Liver (tissue), 9 donors: ENCODE measurements around the gene LHX3. TPM values are rescaled to one million over a fixed set of nuclear protein-coding genes. Genes with fewer than 3 reads are reported as not detected.

ENCODE experiments used
- DNase-seq: peaks from one replicate; pipeline ENCODE4 v3.0.0-alpha.2; 2017; ENCODE audit warnings: low spot score
- H3K27ac ChIP-seq, 2 donors: one replicate each; pipeline ENCODE4 v1.7.0; 2013; ENCODE audit warnings: inconsistent platforms in 2 of 2, low read length in 2 of 2, control low read depth in 1 of 2, low read depth in 1 of 2, mild to moderate bottlenecking in 1 of 2
- H3K27me3 ChIP-seq, 4 donors: one replicate each; pipeline versions ENCODE4 v1.6.1 to v1.7.0; 2013; ENCODE audit warnings: low read length in 3 of 4, inconsistent platforms in 1 of 4, mild to moderate bottlenecking in 1 of 4, moderate library complexity in 1 of 4; ENCODE audit not compliant: control insufficient read depth in 4 of 4, insufficient read depth in 4 of 4
- H3K36me3 ChIP-seq, 4 donors: one replicate each; pipeline versions ENCODE4 v1.6.1 to v1.7.0; 2013; ENCODE audit warnings: low read length in 3 of 4, mild to moderate bottlenecking in 3 of 4, low read depth in 1 of 4, moderate library complexity in 1 of 4; ENCODE audit not compliant: control insufficient read depth in 4 of 4, insufficient read depth in 3 of 4
- H3K4me1 ChIP-seq, 4 donors: one replicate each; pipeline versions ENCODE4 v1.6.1 to v1.7.0; 2013; ENCODE audit warnings: low read length in 3 of 4, mild to moderate bottlenecking in 3 of 4, moderate library complexity in 1 of 4; ENCODE audit not compliant: control insufficient read depth in 4 of 4, insufficient read depth in 4 of 4
- H3K4me3 ChIP-seq, 3 donors: one replicate each; pipeline versions ENCODE4 v1.6.1 to v1.7.0; 2013; ENCODE audit warnings: low read length in 3 of 3, control low read depth in 1 of 3, low read depth in 1 of 3, mild to moderate bottlenecking in 1 of 3
- H3K9ac ChIP-seq, 2 donors: one replicate each; pipeline ENCODE4 v1.7.0; 2013; ENCODE audit warnings: low read length in 2 of 2, mild to moderate bottlenecking in 2 of 2, moderate library complexity in 2 of 2, control low read depth in 1 of 2, low read depth in 1 of 2
- H3K9me3 ChIP-seq, 4 donors: one replicate each; pipeline versions ENCODE4 v1.6.1 to v1.7.0; 2013; ENCODE audit warnings: low read length in 3 of 4; ENCODE audit not compliant: control insufficient read depth in 4 of 4
- FOXA1 ChIP-seq: IDR thresholded peaks from 2 replicates; pipeline ENCODE4 v1.6.1; 2016; ENCODE audit warnings: antibody characterized with exemption
- HNF4A ChIP-seq, 2 donors: conservative IDR thresholded peaks; 2 replicates each; pipeline ENCODE4 v1.6.1; 2016; ENCODE audit warnings: antibody characterized with exemption in 2 of 2, mild to moderate bottlenecking in 2 of 2
- RAD21 ChIP-seq, 2 donors: IDR thresholded peaks; 2 replicates each; pipeline ENCODE4 v1.6.1; 2016; ENCODE audit warnings: antibody characterized with exemption in 2 of 2, mild to moderate bottlenecking in 2 of 2
- REST ChIP-seq: IDR thresholded peaks from 2 replicates; pipeline ENCODE4 v1.6.1; 2016; ENCODE audit warnings: antibody characterized with exemption, mild to moderate bottlenecking
- SP1 ChIP-seq: IDR thresholded peaks from 2 replicates; pipeline ENCODE4 v1.6.1; 2018; ENCODE audit warnings: antibody characterized with exemption, mild to moderate bottlenecking
- WGBS: extraction: QIAGEN DNeasy Blood & Tissue Kit; methylation state at CpG from one replicate; pipeline ENCODE4 v1.1.7; 2013; 5-methylcytosine and 5-hydroxymethylcytosine counted together
- polyA plus RNA-seq, 2 donors: library from polyadenylated mRNA; stranded (reverse) in 1 of 2; unstranded in 1 of 2; fragments of 200-250 nt in 1 of 2; fragments of >200 nt in 1 of 2; fragmentation: Nextera tagmentation in 1 of 2; extraction: Ambion mirVana in 1 of 2; gene quantifications; one replicate each; pipeline versions ENCODE4 v1.2.1 to v1.2.3, GENCODE V29; 2013 to 2015
- total RNA-seq, 2 donors: library from RNA; depleted of rRNA; stranded (reverse); fragments of >200 nt; gene quantifications; one replicate each; pipeline ENCODE4 v1.2.3, GENCODE V29; 2014
- donor health status: healthy.
- donor health status: healthy.
- donor health status: healthy.
- donor health status: healthy.
- donor health status: healthy.

LHX3 gene
- total RNA-seq (not detected), polyA plus RNA-seq (not detected)

GRCh38 chr9:136204838-136205706 lies at the start of gene LHX3:
Gene LHX3, minus strand, starts transcription at chr9:136205128. Its CDS starts 116 bp downstream, at chr9:136205012.
- no peak within 1 kb of the TSS for H3K9ac ChIP-seq
- 14% methylated on average over 70 of the region's 70 CpGs for WGBS
- peaks cover 0 to 30% (median 10%) of the 10 kb centered on the region in 4 donors for H3K27me3 ChIP-seq
- no peak within 1 kb of the TSS for H3K27ac ChIP-seq
- H3K36me3 ChIP-seq: peaks cover 0 to 9% (median 3%) of the 10 kb centered on the region in 4 donors
- H3K4me3 ChIP-seq: no peak within 1 kb of the TSS
- no peaks in the 10 kb centered on the region for H3K9me3 ChIP-seq
- TF ChIP-seq FOXA1 (no peak), REST (peak; percentile 97)
- peaks cover 0 to 10% (median 6%) of the 10 kb centered on the region in 4 donors for H3K4me1 ChIP-seq
- peak; percentile 54 for DNase-seq

GRCh38 chr9:136253246-136254130 lies 48.6 kb upstream of the LHX3 start:
- 81% methylated on average over 32 of the region's 32 CpGs for WGBS

More at GRCh38 chr9:136253246-136254130, 48.6 kb upstream of the LHX3 start:
- Histone ChIP-seq H3K4me1 (peaks cover 0 to 4% (median 0%) of the 10 kb centered on the region in 4 donors), H3K27me3 (peaks cover 0 to 2% (median 0%) of the 10 kb centered on the region in 4 donors), H3K9me3 (no peaks in the 10 kb centered on the region), H3K9ac (no peak overlapping the region), H3K36me3 (no peaks in the 10 kb centered on the region), H3K27ac (no peak overlapping the region), H3K4me3 (no peak overlapping the region)
- no peak for DNase-seq
- TF ChIP-seq SP1: no peak
- TF ChIP-seq REST: no peak
- no peak for TF ChIP-seq HNF4A (conservative IDR thresholded peaks at IDR 0.05)
- TF ChIP-seq RAD21 (IDR thresholded peaks at IDR 0.05): no peak
